ENCODE results near the gene GAGE12J.
"Not testable (repeated sequence)": the region's sequence is repeated elsewhere in the genome, so short reads cannot be mapped to it uniquely, and the experiment has no call there.

GAGE12J gene

GRCh38 chrX:49312176-49312575 is 9.7 kb upstream of the GAGE12J start:
- no peak for DNase-seq

- no peak for DNase-seq
These were observed 5.8 kb upstream of the GAGE12J start for GRCh38 chrX:49316085-49316484.

- not testable (repeated sequence) for DNase-seq
These were observed 429 bp downstream of the GAGE12J start for GRCh38 chrX:49322266-49322665.

GRCh38 chrX:49323735-49324134 is 1.9 kb downstream of the GAGE12J start:
- not testable (repeated sequence) for DNase-seq

- DNase-seq = not testable (repeated sequence)
These were observed 8.6 kb downstream of the GAGE12J start for GRCh38 chrX:49330421-49330820.

GRCh38 chrX:49331282-49331681 is 9.4 kb downstream of the GAGE12J start, which contains the start of gene GAGE13:
Gene GAGE13 (plus strand): TSS chrX:49331582. CDS start chrX:49332738, 1,156 bp downstream.
- DNase-seq = not testable (repeated sequence)

GRCh38 chrX:49331841-49332240 is 10.0 kb downstream of the GAGE12J start:
- not testable (repeated sequence) for DNase-seq

- DNase-seq = not testable (repeated sequence)
These were observed 19.6 kb downstream of the GAGE12J start for GRCh38 chrX:49341449-49341848.

- not testable (repeated sequence) for DNase-seq
These were observed 22.8 kb downstream of the GAGE12J start for GRCh38 chrX:49344496-49345175.

- DNase-seq = not testable (repeated sequence)
These were observed 23.6 kb downstream of the GAGE12J start for GRCh38 chrX:49345402-49345801.

GRCh38 chrX:49346150-49346549 is 24.3 kb downstream of the GAGE12J start:
- DNase-seq = not testable (repeated sequence)

Measured in NCI-H1105 (cell line).